ENCODE measurements around the gene HLA-DRA.
"Not testable (repeated sequence)": the region's sequence is repeated elsewhere in the genome, so short reads cannot be mapped to it uniquely, and the experiment has no call there.

DNA sequence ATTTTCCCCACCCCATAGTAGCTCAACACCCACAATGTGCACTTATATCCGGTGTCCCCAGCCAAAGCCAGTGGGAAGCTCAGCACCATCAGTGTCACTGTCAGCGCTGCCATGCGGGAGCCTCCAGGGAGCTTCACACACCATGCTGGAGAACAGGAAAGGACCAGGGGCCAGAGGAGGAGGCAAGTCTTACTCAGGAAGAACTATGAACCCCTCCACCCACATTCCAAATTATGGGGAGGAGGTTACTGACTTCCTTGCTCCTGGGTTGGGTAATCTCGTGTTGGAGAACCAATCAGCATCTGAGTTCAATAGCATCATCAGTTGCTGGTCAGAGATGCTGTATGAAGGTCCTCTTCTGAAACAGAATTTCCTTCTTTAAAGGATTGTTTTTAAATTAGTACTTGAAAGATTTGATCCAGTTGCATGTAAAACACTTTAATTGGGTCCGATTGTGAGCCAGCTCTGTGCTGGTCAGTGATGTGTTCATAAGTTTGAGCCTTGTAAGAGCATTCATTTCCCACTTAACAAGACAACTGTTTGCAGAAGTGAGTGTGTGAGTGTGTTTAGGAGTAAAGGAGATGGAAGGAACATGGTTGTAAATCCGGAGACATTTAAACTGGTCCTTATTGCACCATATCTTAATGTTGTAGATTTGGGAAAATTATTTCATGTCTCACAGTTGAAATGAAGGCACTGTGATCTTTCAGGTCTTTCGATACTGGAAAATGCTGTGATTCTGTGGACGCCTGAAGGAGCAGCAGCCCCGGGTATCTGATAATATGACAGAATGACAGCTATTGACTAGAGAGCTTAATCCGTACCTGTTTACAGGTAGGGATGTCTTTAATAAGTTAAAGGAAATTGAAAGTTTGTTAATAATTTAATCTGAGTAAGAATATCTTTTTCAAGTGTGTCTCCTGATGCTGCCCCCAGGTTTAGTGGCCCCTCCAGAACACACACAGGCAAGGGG lies 34.0 kb downstream of the HLA-DRA start:
- TF ChIP-seq, protein P1, sequence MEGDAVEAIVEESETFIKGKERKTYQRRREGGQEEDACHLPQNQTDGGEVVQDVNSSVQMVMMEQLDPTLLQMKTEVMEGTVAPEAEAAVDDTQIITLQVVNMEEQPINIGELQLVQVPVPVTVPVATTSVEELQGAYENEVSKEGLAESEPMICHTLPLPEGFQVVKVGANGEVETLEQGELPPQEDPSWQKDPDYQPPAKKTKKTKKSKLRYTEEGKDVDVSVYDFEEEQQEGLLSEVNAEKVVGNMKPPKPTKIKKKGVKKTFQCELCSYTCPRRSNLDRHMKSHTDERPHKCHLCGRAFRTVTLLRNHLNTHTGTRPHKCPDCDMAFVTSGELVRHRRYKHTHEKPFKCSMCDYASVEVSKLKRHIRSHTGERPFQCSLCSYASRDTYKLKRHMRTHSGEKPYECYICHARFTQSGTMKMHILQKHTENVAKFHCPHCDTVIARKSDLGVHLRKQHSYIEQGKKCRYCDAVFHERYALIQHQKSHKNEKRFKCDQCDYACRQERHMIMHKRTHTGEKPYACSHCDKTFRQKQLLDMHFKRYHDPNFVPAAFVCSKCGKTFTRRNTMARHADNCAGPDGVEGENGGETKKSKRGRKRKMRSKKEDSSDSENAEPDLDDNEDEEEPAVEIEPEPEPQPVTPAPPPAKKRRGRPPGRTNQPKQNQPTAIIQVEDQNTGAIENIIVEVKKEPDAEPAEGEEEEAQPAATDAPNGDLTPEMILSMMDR (conservative IDR thresholded peaks at IDR 0.05 in 1 of 2, IDR thresholded peaks at IDR 0.05 in 1 of 2; ENCODE audit: low read depth in 1 of 2, low read length in 2 of 2) = not testable (repeated sequence)
- not testable (repeated sequence) for TF ChIP-seq EZH2 (IDR thresholded peaks at IDR 0.05; ENCODE audit: low read length, missing control alignments)
